Measurements from ENCODE around the gene CAND2. TPM values are rescaled to one million over a fixed set of nuclear protein-coding genes. Genes with fewer than 3 reads are reported as not detected.

The CAND2 gene
- polyA plus RNA-seq, 1 of the 3 experiments (the other 2 are of a cell fraction), result 1.5 TPM

DNA sequence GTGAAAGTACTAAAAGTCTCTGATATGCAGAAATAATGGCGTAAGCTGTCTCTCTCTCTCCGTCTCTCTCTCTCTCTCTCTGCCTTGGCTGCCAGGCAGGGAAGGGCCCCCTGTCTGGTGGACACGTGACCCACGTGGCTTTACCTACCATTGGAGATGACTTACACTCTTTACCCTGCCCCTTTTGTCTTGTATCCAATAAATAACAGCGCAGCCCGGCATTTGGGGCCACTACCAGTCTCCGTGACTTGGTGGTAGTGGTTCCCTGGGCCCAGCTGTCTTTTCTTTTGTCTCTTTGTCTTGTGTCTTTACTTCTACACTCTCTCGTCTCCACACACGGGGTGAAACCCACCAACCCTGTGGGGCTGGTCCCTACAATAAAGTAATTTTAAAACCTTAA lies 25.2 kb upstream of the CAND2 start:
- POLR2A ChIA-PET, result no interaction called here
- 83% methylated on average over 9 of the region's 9 CpGs for WGBS (ENCODE audit: low lambda C conversion rate)
- TF ChIP-seq USF2 (IDR thresholded peaks at IDR 0.05; ENCODE audit: borderline replicate concordance, low read depth, low read length) (no peak), IRF3 (IDR thresholded peaks at IDR 0.05; ENCODE audit: low read depth, low read length) (no peak), EZH2phosphoT487 (IDR thresholded peaks at IDR 0.05; ENCODE audit: borderline replicate concordance, low read depth) (no peak), SMC3 (IDR thresholded peaks at IDR 0.05; ENCODE audit: low read depth, low read length) (no peak), FOXM1 (IDR thresholded peaks at IDR 0.05; ENCODE audit: low read depth) (no peak), ELF1 (IDR thresholded peaks at IDR 0.05) (no peak), YY1 (IDR thresholded peaks at IDR 0.05; ENCODE audit: low read depth) (no peak), POLR2AphosphoS5 (IDR thresholded peaks at IDR 0.05; ENCODE audit: low read depth, low read length) (no peak), TEAD4 (IDR thresholded peaks at IDR 0.05; ENCODE audit: borderline replicate concordance, insufficient read depth) (no peak)
- TF ChIP-seq, protein P1, sequence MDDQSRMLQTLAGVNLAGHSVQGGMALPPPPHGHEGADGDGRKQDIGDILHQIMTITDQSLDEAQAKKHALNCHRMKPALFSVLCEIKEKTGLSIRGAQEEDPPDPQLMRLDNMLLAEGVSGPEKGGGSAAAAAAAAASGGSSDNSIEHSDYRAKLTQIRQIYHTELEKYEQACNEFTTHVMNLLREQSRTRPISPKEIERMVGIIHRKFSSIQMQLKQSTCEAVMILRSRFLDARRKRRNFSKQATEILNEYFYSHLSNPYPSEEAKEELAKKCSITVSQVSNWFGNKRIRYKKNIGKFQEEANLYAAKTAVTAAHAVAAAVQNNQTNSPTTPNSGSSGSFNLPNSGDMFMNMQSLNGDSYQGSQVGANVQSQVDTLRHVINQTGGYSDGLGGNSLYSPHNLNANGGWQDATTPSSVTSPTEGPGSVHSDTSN (IDR thresholded peaks at IDR 0.05), result no peak
- Histone ChIP-seq H3K79me2 (ENCODE audit: insufficient read depth) (no peaks in the 10 kb centered on the region), H3F3A (replicated peaks; ENCODE audit: insufficient read depth) (no peaks in the 10 kb centered on the region), H2AFZ (ENCODE audit: low read depth) (no peak overlapping the region), H3K9ac (no peak overlapping the region), H3K9me2 (no peaks in the 10 kb centered on the region), H3K4me3 (ENCODE audit: low read depth in 2 of 2, low read length in 1 of 2) (no peak overlapping the region), H4K20me1 (ENCODE audit: insufficient read depth) (no peaks in the 10 kb centered on the region), H3K27me3 (ENCODE audit: insufficient read depth) (no peaks in the 10 kb centered on the region), H3K4me2 (no peak overlapping the region), H3K36me3 (replicated peaks in 1 of 2; ENCODE audit: control insufficient read depth in 1 of 2, insufficient read depth in 2 of 2, low read length in 1 of 2) (no peaks in the 10 kb centered on the region), H3K4me1 (ENCODE audit: control insufficient read depth in 1 of 2, insufficient read depth in 2 of 2, low read depth in 1 of 2, low read length in 1 of 2) (no peaks in the 10 kb centered on the region), H3K27ac (ENCODE audit: low read depth in 2 of 2, low read length in 1 of 2) (no peak overlapping the region), H3K9me3 (no peaks in the 10 kb centered on the region)
- no peak for DNase-seq
- CTCF ChIA-PET, result no interaction called here

GRCh38 chr3:12772462-12772861 lies 24.0 kb upstream of the CAND2 start:
- no peaks in the 10 kb centered on the region for H3K27me3 ChIP-seq (ENCODE audit: insufficient read depth)
- no peak overlapping the region for H3K4me3 ChIP-seq (ENCODE audit: low read depth in 2 of 2, low read length in 1 of 2)
- POLR2A ChIA-PET, result no interaction called here
- no peaks in the 10 kb centered on the region for H3F3A ChIP-seq (replicated peaks; ENCODE audit: insufficient read depth)
- TF ChIP-seq TCF12 (IDR thresholded peaks at IDR 0.05) (no peak), FOXM1 (IDR thresholded peaks at IDR 0.05; ENCODE audit: low read depth) (no peak), NRF1 (IDR thresholded peaks at IDR 0.05; ENCODE audit: low read depth, low read length) (no peak), CHD2 (IDR thresholded peaks at IDR 0.05; ENCODE audit: low read length, partially characterized antibody) (no peak), FOSL2 (IDR thresholded peaks at IDR 0.05; ENCODE audit: borderline replicate concordance, low read depth) (no peak)
- TF ChIP-seq, protein P2, sequence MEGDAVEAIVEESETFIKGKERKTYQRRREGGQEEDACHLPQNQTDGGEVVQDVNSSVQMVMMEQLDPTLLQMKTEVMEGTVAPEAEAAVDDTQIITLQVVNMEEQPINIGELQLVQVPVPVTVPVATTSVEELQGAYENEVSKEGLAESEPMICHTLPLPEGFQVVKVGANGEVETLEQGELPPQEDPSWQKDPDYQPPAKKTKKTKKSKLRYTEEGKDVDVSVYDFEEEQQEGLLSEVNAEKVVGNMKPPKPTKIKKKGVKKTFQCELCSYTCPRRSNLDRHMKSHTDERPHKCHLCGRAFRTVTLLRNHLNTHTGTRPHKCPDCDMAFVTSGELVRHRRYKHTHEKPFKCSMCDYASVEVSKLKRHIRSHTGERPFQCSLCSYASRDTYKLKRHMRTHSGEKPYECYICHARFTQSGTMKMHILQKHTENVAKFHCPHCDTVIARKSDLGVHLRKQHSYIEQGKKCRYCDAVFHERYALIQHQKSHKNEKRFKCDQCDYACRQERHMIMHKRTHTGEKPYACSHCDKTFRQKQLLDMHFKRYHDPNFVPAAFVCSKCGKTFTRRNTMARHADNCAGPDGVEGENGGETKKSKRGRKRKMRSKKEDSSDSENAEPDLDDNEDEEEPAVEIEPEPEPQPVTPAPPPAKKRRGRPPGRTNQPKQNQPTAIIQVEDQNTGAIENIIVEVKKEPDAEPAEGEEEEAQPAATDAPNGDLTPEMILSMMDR (IDR thresholded peaks at IDR 0.05), result no peak
- H3K9me2 ChIP-seq, result no peaks in the 10 kb centered on the region
- CTCF ChIA-PET, result no interaction called here
- no peaks in the 10 kb centered on the region for H3K79me2 ChIP-seq (ENCODE audit: insufficient read depth)
- no peak overlapping the region for H3K9ac ChIP-seq
- no peak overlapping the region for H3K27ac ChIP-seq (ENCODE audit: low read depth in 2 of 2, low read length in 1 of 2)
- 61% methylated on average over 5 of the region's 5 CpGs for WGBS (ENCODE audit: low lambda C conversion rate)
- H3K4me2 ChIP-seq, result no peak overlapping the region
- no peaks in the 10 kb centered on the region for H3K9me3 ChIP-seq
- no peaks in the 10 kb centered on the region for H4K20me1 ChIP-seq (ENCODE audit: insufficient read depth)
- DNase-seq, result no peak
- H2AFZ ChIP-seq (ENCODE audit: low read depth), result no peak overlapping the region
- no peaks in the 10 kb centered on the region for H3K36me3 ChIP-seq (replicated peaks in 1 of 2; ENCODE audit: control insufficient read depth in 1 of 2, insufficient read depth in 2 of 2, low read length in 1 of 2)
- no peaks in the 10 kb centered on the region for H3K4me1 ChIP-seq (ENCODE audit: control insufficient read depth in 1 of 2, insufficient read depth in 2 of 2, low read depth in 1 of 2, low read length in 1 of 2)
